Cerebellar nuclear complex (tissue), 1 donor: Measurements from ENCODE around the gene NUFIP1.
"Not testable (repeated sequence)": the region's sequence is repeated elsewhere in the genome, so short reads cannot be mapped to it uniquely, and the experiment has no call there.

Source experiments
- DNase-seq, 2 experiments: peaks; one replicate each; lab custom pipeline; 2025; lab: John Stamatoyannopoulos, UW

Gene NUFIP1

DNA sequence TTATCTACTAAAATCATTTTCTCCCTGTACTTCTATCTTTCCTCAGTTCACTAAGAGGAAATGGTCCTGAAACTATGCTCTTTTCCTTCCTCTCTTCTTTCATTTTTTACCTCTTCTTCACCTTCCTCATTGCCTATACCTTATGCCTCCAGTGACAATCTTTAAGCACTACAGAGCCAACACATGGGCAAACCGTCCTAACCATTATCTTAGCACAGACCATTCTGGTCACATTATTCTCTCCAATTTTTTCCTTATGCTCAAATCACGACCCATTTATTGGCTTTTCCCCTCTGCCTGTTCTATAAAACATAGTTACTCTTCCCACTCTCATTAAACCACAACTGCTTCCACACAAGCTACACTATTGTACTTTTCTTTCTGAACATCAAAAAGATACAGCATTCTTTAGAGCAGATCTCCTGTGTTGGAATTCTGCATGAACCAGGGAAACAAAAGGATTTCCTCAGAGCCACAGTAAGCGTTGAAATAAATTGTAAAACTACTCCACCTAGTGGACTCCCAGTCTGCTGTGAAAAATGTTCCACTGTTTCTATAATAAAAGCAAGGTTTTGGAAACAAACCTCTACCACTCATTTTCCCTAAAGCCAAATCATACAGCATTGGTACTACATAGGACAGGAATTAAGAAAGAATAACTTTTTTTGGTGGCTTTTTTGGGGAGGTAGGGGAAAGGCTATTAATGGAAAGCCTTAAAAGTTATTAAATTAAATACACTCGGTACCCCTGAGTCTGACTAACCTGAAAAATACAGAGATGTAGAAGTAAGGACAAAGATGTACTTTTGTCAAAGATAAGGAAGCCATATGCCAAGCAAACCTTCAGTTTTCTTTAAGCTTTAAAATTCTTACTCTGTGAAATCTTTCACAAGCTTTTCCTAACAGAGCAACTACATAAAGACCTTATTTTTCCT is 19.5 kb downstream of the NUFIP1 start:
- peak in 1 of 2 experiments; percentile 54 for DNase-seq

DNA sequence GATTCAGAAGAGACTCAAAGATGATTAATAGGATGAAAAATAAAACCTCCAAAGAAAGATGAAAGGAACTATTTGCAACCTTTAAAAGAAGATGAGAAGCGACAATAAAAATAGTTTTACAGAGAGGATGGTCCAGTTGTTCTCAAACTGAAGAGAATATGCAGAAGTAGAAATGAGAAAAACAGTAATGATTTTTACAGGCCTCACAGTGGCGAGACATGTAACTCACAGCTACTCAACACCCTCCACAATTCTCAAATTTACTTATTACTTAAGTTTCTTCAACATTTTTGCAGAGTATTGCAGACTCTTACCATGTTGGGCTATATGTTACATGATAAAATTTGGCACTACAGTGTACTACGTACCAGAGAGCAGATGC is 20.8 kb downstream of the NUFIP1 start:
- no peak for DNase-seq

DNA sequence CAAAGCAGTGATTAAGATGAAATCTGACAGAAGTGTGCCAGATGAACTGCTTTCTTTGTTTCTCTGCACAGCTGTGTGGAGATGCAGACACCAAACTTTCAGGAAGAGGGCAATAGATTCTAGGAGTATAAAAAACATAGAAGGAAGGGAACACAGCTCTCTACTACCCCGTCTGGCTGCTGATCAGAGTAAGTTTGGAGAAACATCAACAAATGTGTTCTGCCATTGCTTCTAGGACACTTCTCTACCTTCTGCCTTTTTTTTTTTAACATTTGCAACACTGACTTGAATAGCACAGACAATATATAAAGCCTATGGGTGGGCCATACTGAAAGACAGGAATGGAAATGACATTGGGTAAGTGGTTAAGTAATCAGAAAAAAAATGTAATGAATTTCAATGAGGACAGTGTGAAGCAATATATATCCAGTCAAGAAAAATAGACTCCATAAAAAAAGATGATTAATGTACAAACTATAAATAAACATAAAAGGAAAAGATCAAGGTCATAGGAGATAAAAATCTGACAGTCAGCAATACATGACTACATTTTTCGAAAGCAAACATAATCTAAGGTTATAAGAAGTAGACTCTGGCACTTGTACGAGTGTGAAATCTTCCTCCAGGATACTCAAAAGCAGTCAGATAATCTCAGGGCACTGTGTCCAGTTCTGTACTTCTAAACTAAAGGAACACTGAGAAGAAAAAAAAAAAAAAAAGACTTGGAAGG is 21.4 kb downstream of the NUFIP1 start:
- no peak for DNase-seq

DNA sequence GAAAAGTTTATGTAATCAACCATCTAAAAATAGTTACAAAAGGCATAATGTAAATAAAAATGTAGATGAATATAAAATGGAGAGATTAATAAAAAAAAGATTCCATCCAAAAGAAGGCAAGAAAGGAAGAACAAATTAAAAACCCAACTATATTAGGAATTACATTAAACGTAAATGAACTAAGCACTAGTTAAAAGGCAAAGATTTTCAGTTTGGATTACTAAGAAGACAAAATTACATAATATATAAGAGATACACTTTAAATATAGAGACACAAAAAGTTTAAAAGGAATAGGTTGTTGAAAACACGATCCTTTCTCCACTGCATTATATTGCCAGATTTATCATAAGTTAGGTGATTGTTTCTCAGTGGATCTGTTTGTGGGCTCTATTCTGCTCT is 27.3 kb downstream of the NUFIP1 start:
- no peak for DNase-seq

DNA sequence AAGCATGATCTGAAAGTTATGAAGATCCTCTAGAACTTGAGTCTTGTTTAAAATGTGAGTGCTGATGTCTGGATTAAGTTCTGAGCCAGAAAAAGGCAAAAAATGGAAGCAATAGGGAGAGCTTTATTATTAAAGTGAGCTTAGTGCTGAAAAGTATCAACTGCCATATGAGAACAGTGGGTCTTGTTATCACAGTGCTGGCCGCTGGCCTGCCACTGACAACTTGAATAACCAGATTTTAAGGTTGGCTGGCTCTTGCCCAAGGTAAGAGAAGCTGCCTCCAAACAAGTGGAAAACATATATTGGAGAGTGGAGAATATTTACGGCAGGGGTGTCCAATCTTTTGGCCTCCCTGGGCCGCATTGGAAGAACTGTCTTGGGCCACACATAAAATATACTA is 33.9 kb downstream of the NUFIP1 start:
- DNase-seq = no peak

DNA sequence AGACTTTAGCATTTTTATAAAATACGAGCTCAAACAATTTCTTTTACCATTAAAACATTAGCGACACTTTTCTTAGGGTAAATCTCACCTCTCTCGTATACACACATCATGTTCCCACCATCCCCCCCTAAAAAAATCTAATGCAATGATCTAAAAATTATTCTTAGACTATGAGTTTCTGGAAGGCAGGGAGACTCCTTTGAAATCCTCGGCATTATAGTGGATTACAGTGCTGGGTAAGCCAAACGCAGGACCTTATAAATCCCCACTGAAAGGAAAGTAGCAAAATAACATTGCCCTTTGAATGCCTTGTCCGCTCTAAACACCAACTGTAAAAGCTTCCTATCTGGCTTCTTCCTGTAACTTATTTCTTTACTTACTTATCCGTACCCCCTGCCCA is 35.0 kb downstream of the NUFIP1 start:
- no peak for DNase-seq

DNA sequence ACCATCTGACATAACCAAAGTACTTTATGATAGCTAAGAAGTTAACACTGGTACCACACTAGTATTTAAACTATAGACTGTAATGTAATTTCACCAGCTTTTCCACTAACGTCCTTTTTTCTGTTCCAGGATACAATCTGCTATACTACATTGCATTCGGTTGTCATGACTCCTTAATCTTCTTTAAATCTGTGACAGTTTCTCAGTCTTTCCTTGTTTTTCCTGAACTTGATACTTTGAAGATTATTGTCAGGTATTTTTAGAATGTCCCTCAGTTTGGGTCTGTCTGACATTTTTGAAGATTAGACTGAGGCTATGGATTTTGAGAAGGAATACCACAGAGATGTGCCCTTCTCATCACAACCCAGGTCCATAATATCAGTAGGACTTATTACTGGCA is 36.6 kb downstream of the NUFIP1 start:
- no peak for DNase-seq

DNA sequence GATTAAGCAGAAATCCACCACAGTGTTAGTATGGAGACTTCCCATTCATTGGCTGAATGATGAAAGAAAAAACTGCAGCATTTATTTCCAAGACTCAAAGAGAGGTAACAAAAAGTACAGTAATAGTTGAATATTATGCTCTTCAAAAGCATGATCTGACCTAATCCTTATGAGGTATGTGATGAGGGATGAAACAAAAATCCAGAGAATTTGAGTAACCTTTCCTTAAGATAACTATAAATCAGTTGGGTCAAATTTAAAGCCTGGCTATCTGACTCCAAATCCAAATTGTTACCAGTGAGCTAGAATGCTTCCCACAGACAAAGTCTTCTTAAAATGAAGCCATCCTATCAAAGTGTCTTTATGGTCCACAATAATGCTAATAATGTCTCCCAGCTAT is 38.1 kb downstream of the NUFIP1 start:
- DNase-seq = no peak

DNA sequence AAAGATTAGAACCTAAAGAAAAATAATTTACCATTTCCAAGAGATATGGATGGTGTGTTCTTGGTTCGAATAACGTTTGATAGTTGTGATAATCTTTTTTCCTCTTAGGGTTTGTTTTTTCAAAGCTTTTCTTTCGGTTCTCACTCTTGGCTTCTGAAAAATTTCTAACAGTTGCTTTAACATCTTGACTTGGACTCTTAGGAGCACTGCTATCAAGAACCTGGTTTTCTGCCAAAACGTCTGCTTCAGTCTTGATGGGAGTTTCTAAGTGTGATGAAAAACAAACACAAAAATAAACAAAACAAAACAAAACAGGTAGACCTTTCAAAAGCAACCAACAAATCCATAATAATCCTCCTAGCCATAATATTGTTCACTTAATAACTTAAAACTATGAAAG is 45.9 kb downstream of the NUFIP1 start:
- DNase-seq = not testable (repeated sequence)

DNA sequence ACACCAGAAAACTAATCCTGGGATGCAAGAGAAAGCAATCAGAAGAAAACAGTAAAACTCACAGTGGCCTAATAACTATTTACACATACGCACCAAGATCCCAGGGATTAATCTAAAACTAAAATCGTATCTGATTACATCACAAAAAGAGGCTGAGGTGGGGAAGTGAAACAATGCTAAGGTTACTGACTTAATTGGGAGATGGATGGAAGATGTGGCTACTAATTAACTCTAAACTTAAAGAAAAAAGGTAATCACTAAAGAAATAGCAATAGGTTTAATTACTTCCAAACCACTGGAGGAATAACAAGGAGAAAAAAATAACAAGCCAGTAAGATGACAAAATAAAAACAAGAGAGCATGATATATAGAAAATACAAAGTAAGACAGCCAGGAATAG is 50.4 kb downstream of the NUFIP1 start:
- DNase-seq = no peak

DNA sequence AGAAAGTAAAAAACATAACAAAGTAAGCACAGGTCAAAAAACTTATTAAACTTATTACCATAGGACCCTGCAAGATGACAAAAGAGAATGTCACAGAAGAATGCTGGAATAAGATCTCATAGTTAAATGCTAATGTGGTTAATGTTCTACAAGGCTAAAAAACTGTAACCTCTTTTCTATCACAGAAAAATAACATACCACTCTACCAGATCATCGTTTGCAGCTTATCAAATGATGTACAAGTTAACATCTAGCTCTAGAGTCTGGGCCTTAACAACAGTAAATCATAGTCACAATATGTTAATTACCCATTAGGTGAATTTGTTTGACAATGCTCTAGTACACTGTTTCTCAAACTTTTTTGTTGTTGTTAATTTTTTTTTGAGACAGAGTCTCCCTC is 53.0 kb downstream of the NUFIP1 start:
- no peak for DNase-seq

DNA sequence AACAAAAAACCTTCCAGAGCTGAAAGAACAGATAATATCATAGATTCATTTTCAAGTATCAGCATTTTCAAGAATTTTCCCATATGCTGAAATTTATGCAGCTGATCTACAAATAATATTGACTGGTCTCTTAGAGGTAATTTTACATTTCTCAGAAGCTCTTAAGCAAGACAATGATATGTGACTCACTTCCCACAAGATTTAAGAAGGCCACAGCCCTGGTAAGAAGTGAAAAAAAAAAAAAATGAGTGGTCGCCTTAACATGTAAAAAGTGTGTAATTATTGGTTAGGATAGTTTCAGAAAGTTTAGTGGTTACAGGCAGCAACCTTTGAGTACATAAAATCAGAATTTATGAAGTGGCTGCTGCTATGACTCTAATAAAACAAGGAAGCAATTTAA is 54.5 kb downstream of the NUFIP1 start:
- DNase-seq = no peak

DNA sequence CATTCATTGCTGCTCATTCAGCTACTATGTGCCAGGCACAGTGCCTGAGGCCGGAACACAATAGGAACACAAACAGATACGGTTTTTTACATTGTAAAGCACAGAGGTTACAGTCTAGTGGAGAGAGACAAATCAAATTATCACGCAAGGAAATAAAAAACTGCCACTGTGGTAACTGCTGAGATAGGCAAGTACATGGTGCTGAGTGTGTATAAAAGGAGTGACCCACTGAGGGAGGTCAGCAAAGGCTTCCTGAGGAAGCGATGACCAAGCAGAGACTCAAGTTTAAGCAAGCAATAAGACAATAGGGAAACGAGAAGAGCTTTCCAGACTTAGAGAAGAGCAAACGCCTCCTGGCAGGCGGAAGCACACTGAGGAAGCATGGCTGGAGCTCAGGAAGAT is 56.4 kb downstream of the NUFIP1 start:
- DNase-seq = no peak

DNA sequence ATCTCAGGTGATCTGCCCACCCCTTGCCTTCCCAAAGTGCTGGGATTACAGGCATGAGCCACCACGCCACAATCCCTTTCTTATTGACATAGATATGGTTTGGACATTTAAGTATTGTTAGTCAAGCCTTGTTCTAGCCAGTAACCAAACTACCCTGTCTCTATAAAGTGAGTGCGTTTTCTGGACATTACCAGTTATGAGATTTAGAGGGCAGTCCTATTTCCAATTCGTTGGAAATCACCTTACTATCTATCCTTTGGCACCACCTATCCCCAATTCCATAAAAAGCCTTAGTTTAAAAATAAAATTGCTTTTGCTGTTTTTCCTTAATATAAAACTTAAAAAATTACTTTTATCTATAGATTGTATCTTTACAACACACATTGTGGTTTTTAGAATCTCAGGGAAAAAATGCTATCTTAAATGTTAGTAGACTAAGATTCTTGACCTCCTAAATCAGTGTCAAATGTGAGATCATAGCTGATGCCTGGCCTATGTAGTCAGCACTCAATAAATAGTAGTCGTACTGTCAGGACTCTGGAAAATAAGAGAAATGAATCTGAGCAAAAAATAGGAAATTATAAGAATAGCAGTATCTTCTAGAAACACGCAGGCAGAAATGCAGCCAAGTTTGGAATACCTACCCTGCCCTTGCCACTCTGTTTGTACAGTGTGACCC is 57.0 kb downstream of the NUFIP1 start:
- DNase-seq = no peak

DNA sequence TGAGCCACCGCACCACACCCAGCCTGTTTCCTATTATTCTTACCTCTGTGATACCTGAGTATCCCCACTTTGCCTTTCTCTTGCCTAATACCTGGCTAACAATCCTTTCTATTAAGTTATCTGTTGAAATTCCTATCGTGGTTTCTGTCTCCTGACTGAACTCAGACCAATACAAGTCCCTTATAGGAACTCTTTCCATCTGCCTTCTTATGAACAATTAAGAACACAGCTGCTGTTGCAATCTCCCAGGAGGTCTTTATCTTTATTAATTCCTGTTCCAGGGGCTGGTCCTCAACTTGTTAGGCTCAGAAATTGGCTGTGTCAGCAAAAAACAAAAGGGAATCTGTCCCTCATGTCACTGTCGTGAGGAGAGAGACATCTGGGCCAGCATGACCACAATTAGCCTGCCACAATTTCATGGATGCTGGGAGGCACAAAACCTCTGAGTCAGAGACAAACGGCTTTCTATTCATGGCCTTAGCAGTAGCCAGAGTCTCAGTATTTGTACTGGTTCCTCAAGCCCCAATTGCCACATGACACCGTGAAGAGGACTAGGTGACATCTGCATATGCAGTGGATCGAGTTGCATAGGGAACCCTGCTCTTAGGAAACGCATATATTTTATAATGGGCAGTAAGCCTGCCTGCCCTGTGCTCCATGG is 58.2 kb downstream of the NUFIP1 start:
- DNase-seq = no peak

DNA sequence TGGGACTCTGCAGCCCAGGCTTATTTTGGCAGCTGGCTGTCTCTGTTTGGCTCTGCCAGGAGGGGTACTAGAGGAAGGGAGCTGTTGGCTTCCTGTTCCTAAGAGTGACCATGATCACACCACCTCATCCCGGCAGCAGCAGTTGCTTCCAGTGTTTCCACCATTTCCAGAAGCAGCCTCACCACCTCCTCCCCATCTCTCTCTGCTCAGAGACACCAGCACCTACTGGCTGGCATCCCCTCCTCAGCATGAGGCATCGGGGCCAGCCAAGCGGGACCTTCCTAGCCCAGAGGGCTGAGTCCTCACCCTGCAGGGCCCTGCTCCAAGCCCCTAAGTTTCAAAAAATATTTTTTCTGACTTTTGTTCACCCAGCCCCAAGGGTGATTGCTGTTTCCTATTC is 59.0 kb downstream of the NUFIP1 start:
- DNase-seq = no peak

DNA sequence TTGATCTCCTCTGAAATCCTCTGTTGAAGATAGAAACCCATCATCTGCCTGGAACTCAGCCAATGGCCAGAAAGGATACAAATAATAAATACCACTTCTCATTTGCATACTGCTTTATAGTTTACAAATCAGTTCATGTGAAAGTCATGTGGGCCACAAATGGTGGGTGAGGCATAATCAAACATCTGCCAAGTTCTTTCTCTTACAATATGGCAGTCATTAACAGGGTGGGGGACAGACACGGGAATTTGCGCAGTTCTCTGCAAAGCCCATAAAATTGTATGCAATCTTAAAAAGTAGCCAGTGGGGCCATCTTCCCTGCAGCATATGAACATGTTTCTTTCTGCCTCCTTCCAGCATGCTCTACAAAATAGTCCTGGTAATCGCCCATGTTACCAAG is 59.6 kb downstream of the NUFIP1 start:
- DNase-seq = no peak

DNA sequence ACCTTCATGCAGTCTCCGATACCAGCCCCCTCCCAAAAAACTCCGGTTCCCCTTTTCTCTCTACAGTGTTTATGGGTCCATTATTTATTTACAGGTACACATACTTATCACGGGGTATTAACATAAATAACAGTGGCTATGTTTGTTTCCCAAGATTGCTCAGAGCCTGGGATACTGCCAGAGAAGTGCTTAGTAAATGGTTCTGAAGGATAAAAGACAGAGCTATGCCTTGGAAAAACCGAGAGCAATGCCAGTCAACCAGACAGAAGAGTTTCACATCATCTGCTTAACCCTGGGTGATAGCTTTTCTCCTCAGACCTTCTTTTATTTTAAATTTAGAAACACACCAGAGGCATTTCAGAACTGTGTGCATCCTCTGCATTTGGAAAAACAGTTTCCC is 61.3 kb downstream of the NUFIP1 start:
- no peak for DNase-seq

DNA sequence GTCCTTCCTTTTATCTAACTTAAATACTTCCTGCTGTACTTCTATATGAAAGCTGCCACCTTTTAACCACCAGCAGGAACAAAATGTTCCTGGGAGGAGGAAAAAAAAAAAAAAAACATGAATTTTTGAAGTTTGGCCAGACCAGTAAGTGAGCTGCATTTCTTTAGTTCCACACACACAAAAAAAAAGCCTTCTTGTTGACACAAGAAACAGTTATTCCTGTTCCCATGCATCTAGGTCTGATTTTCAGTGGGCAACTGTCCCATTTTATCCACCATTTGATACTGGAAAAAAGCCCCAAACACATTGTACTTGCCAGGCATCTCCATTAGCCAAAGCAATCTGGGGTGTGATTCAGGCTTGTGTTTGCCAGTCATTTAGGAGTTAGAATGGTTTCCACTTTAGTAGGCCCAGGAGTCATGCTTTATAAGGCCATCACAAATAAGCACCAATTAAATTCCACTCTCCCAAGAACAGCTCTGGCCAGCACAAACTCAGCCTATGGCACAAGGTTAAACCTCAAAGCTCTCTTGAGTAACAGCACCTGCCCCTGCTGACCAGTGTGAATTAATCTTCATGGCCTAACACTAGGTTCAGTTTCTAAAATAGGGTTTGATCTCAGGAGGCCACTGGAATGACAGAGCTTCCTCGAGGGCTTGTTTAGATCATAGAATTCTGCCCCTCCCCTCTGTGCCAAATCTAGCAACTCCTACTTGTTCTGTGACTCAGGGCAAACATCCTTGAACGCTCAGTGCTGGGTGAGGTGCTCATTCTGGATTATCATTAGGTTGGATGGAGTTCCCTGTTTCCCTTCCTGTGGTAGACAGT is 67.1 kb downstream of the NUFIP1 start:
- no peak for DNase-seq

DNA sequence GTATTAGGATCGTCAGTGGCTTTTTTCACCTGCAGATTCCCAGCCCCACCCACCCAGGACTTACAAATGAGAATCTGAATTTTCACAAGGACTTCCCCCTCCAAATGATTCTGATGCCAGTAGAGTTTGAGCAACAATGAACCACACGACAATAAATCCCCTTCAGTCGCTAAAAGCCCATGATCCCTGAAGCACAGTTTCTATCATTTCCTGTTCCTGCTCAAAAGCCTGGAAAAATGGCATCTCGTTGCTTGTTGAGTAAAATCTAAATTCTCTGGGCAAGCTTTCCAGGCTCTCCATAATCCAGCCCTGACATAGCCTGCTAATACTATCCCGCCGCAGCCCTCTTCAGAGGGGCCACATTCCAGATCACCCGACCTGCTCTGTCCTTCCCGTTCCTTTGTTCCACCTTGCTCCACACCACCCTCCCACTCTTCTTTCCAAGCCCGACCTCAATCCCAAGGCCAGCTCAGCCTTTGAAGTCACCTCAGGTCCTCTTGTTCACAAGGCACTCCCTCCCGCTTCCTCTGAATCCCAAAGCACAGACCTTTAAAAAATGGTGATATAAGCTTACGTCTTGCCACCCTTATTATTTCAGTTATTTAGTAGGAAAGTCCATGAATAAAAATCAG is 67.9 kb downstream of the NUFIP1 start:
- DNase-seq = no peak

DNA sequence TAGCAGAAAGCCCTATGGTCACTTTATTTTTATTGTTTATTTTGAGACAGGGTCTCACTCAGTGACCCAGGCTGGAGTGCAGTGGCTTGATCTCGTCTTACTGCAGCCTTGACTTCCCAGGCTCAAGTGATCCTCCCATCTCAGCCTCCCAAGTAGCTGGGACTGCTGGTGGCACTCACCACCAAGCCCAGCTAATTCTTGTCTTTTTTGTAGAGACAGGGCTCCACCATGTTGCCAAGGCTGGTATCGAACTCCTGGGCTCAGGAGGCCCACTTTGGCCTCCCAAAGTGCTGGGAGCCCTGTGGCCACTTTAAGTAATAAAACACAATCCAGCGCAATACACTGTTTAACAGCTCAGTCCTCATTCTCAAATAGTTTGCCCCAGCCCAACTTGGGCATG is 69.3 kb downstream of the NUFIP1 start:
- no peak for DNase-seq
